Measurements from ENCODE around the gene SCN2A. TPM values are rescaled to one million over a fixed set of nuclear protein-coding genes. Genes with fewer than 3 reads are reported as not detected.
"Not testable (repeated sequence)": the region's sequence is repeated elsewhere in the genome, so short reads cannot be mapped to it uniquely, and the experiment has no call there.

SCN2A gene
- total and polyA plus RNA-seq, 5 donors: 0.02 to 0.76 (median 0.19) TPM

- Histone ChIP-seq H3K27me3 (ENCODE audit: control insufficient read depth, insufficient read depth) (no peaks in the 10 kb centered on the region), H3K4me1 (ENCODE audit: control insufficient read depth, insufficient read depth, low read length) (no peaks in the 10 kb centered on the region), H3K9me3 (ENCODE audit: control insufficient read depth, low read length) (no peaks in the 10 kb centered on the region), H3K4me3 (ENCODE audit: low read length) (no peak overlapping the region), H3K27ac (ENCODE audit: low read length) (no peak overlapping the region)
- 43% methylated on average over 4 of the region's 4 CpGs for WGBS
- ATAC-seq (no peak), DNase-seq (no peak)
- intact Hi-C loops (cut with DNase I): loop anchor here in 1 of 4 donors (10.0 kb wide), 1 partner anchor 623 kb away; no protein-coding TSS in a partner anchor
Observed at GRCh38 chr2:165251366-165251765, 12.2 kb downstream of the SCN2A start.

GRCh38 chr2:165253178-165253577 is 14.0 kb downstream of the SCN2A start:
- intact Hi-C loops (cut with DNase I): loop anchor here in 1 of 4 donors (10.0 kb wide), 1 partner anchor 622 kb away; no protein-coding TSS in a partner anchor
- DNase-seq (no peak), ATAC-seq (no peak)
- Histone ChIP-seq H3K9me3 (ENCODE audit: control insufficient read depth, low read length) (no peaks in the 10 kb centered on the region), H3K4me3 (ENCODE audit: low read length) (no peak overlapping the region), H3K27ac (ENCODE audit: low read length) (no peak overlapping the region), H3K4me1 (ENCODE audit: control insufficient read depth, insufficient read depth, low read length) (no peaks in the 10 kb centered on the region), H3K27me3 (ENCODE audit: control insufficient read depth, insufficient read depth) (no peaks in the 10 kb centered on the region)

GRCh38 chr2:165256618-165257017 is 17.4 kb downstream of the SCN2A start:
- H3K4me3 ChIP-seq (ENCODE audit: low read length): no peak overlapping the region
- H3K9me3 ChIP-seq (ENCODE audit: control insufficient read depth, low read length): no peaks in the 10 kb centered on the region
- ATAC-seq (no peak), DNase-seq (no peak)
- H3K4me1 ChIP-seq (ENCODE audit: control insufficient read depth, insufficient read depth, low read length): no peaks in the 10 kb centered on the region
- intact Hi-C loops (cut with DNase I): loop anchor here in 1 of 4 donors (10.0 kb wide), 1 partner anchor 618 kb away; no protein-coding TSS in a partner anchor
- no peak overlapping the region for H3K27ac ChIP-seq (ENCODE audit: low read length)
- WGBS: 91% methylated on average over 2 of the region's 2 CpGs
- H3K27me3 ChIP-seq (ENCODE audit: control insufficient read depth, insufficient read depth): no peaks in the 10 kb centered on the region

GRCh38 chr2:165260347-165260746 is 21.1 kb downstream of the SCN2A start:
- intact Hi-C loops (cut with DNase I); H3K4me3 ChIP-seq (ENCODE audit: low read length): not testable (repeated sequence)
- WGBS: 88% methylated on average over 2 of the region's 2 CpGs

GRCh38 chr2:165268754-165269153 is 29.5 kb downstream of the SCN2A start:
- ATAC-seq: peak in 1 of 2 donors; percentile 71
- DNase-seq: no peak
- no peaks in the 10 kb centered on the region for H3K9me3 ChIP-seq (ENCODE audit: control insufficient read depth, low read length)
- intact Hi-C loops (cut with DNase I): no loop called here
- H3K4me3 ChIP-seq (ENCODE audit: low read length): no peak overlapping the region
- no peaks in the 10 kb centered on the region for H3K27me3 ChIP-seq (ENCODE audit: control insufficient read depth, insufficient read depth)
- H3K4me1 ChIP-seq (ENCODE audit: control insufficient read depth, insufficient read depth, low read length): no peaks in the 10 kb centered on the region
- H3K27ac ChIP-seq (ENCODE audit: low read length): no peak overlapping the region
- WGBS: 75% methylated on average over 2 of the region's 2 CpGs

More at GRCh38 chr2:165260347-165260746, 21.1 kb downstream of the SCN2A start:
- H3K9me3 ChIP-seq (ENCODE audit: control insufficient read depth, low read length); H3K27me3 ChIP-seq (ENCODE audit: control insufficient read depth, insufficient read depth); ATAC-seq; H3K4me1 ChIP-seq (ENCODE audit: control insufficient read depth, insufficient read depth, low read length); H3K27ac ChIP-seq (ENCODE audit: low read length); DNase-seq: not testable (repeated sequence)

- Histone ChIP-seq H3K4me1 (ENCODE audit: control insufficient read depth, insufficient read depth, low read length) (peaks cover 4% of the 10 kb centered on the region), H3K9me3 (ENCODE audit: control insufficient read depth, low read length) (no peaks in the 10 kb centered on the region), H3K27ac (ENCODE audit: low read length) (no peak overlapping the region), H3K4me3 (ENCODE audit: low read length) (no peak overlapping the region), H3K27me3 (ENCODE audit: control insufficient read depth, insufficient read depth) (no peaks in the 10 kb centered on the region)
- no peak for ATAC-seq
- no peak for DNase-seq
- intact Hi-C loops (cut with DNase I): no loop called here
Observed at GRCh38 chr2:165273176-165273575, 34.0 kb downstream of the SCN2A start.

GRCh38 chr2:165274698-165275097 is 35.5 kb downstream of the SCN2A start:
- intact Hi-C loops (cut with DNase I): no loop called here
- H3K4me1 ChIP-seq (ENCODE audit: control insufficient read depth, insufficient read depth, low read length): peaks cover 4% of the 10 kb centered on the region
- peak; percentile 98 to 99 for ATAC-seq
- WGBS: 19% methylated on average over 5 of the region's 5 CpGs
- H3K4me3 ChIP-seq (ENCODE audit: low read length): no peak overlapping the region
- H3K27me3 ChIP-seq (ENCODE audit: control insufficient read depth, insufficient read depth): no peaks in the 10 kb centered on the region
- DNase-seq: peak; percentile 83 to 91 (median 86)
- peak overlapping the region; percentile 61 for H3K27ac ChIP-seq (ENCODE audit: low read length)
- no peaks in the 10 kb centered on the region for H3K9me3 ChIP-seq (ENCODE audit: control insufficient read depth, low read length)

- DNase-seq (no peak), ATAC-seq (no peak)
- H3K27me3 ChIP-seq (ENCODE audit: control insufficient read depth, insufficient read depth): no peaks in the 10 kb centered on the region
- peaks cover 4% of the 10 kb centered on the region for H3K4me1 ChIP-seq (ENCODE audit: control insufficient read depth, insufficient read depth, low read length)
- no peak overlapping the region for H3K27ac ChIP-seq (ENCODE audit: low read length)
- H3K4me3 ChIP-seq (ENCODE audit: low read length): no peak overlapping the region
- no peaks in the 10 kb centered on the region for H3K9me3 ChIP-seq (ENCODE audit: control insufficient read depth, low read length)
- WGBS: 91% methylated on average over 2 of the region's 2 CpGs
- intact Hi-C loops (cut with DNase I): no loop called here
Observed at GRCh38 chr2:165275932-165276331, 36.7 kb downstream of the SCN2A start.

GRCh38 chr2:165277295-165277694 is 38.1 kb downstream of the SCN2A start:
- DNase-seq (no peak), ATAC-seq (no peak)
- no peak overlapping the region for H3K27ac ChIP-seq (ENCODE audit: low read length)
- no peaks in the 10 kb centered on the region for H3K27me3 ChIP-seq (ENCODE audit: control insufficient read depth, insufficient read depth)
- no peaks in the 10 kb centered on the region for H3K9me3 ChIP-seq (ENCODE audit: control insufficient read depth, low read length)
- intact Hi-C loops (cut with DNase I): no loop called here
- peaks cover 4% of the 10 kb centered on the region for H3K4me1 ChIP-seq (ENCODE audit: control insufficient read depth, insufficient read depth, low read length)
- H3K4me3 ChIP-seq (ENCODE audit: low read length): no peak overlapping the region

- no peaks in the 10 kb centered on the region for H3K27me3 ChIP-seq (ENCODE audit: control insufficient read depth, insufficient read depth)
- no peak overlapping the region for H3K4me3 ChIP-seq (ENCODE audit: low read length)
- peaks cover 4% of the 10 kb centered on the region for H3K4me1 ChIP-seq (ENCODE audit: control insufficient read depth, insufficient read depth, low read length)
- H3K9me3 ChIP-seq (ENCODE audit: control insufficient read depth, low read length): no peaks in the 10 kb centered on the region
- WGBS: 71% methylated on average over 5 of the region's 5 CpGs
- H3K27ac ChIP-seq (ENCODE audit: low read length): no peak overlapping the region
- no peak for DNase-seq
- intact Hi-C loops (cut with DNase I): no loop called here
- no peak for ATAC-seq
Observed at GRCh38 chr2:165277860-165278656, 38.8 kb downstream of the SCN2A start.

GRCh38 chr2:165280356-165280755 is 41.1 kb downstream of the SCN2A start:
- no peak overlapping the region for H3K4me3 ChIP-seq (ENCODE audit: low read length)
- H3K9me3 ChIP-seq (ENCODE audit: control insufficient read depth, low read length): no peaks in the 10 kb centered on the region
- H3K27ac ChIP-seq (ENCODE audit: low read length): no peak overlapping the region
- 78% methylated on average over 4 of the region's 4 CpGs for WGBS
- no peaks in the 10 kb centered on the region for H3K27me3 ChIP-seq (ENCODE audit: control insufficient read depth, insufficient read depth)
- DNase-seq: no peak
- ATAC-seq: no peak
- intact Hi-C loops (cut with DNase I): no loop called here
- H3K4me1 ChIP-seq (ENCODE audit: control insufficient read depth, insufficient read depth, low read length): no peaks in the 10 kb centered on the region
